ENCODE results near the gene PDZD2.
"Not testable (repeated sequence)": the region's sequence is repeated elsewhere in the genome, so short reads cannot be mapped to it uniquely, and the experiment has no call there.

PDZD2 gene

GRCh38 chr5:32107291-32107690 lies 468.4 kb downstream of the PDZD2 start:
- no peak for DNase-seq (ENCODE audit: low spot score)

GRCh38 chr5:32108167-32108566 lies 469.2 kb downstream of the PDZD2 start:
- no peak for DNase-seq (ENCODE audit: low spot score)

- no peak for DNase-seq (ENCODE audit: low spot score)
Observed at GRCh38 chr5:32109236-32109635, 470.3 kb downstream of the PDZD2 start.

- DNase-seq (ENCODE audit: low spot score), result no peak
Observed at GRCh38 chr5:32110111-32110696, 471.3 kb downstream of the PDZD2 start.

- no peak for DNase-seq (ENCODE audit: low spot score)
Observed at GRCh38 chr5:32115985-32116384, 477.1 kb downstream of the PDZD2 start.

- no peak for DNase-seq (ENCODE audit: low spot score)
Observed at GRCh38 chr5:32116574-32117313, 477.8 kb downstream of the PDZD2 start.

- DNase-seq (ENCODE audit: low spot score), result not testable (repeated sequence)
Observed at GRCh38 chr5:32118922-32119321, 480.0 kb downstream of the PDZD2 start.

- DNase-seq (ENCODE audit: low spot score), result no peak
Observed at GRCh38 chr5:32123058-32123805, 484.3 kb downstream of the PDZD2 start.

GRCh38 chr5:32123889-32124676 lies 485.2 kb downstream of the PDZD2 start:
- no peak for DNase-seq (ENCODE audit: low spot score)

- DNase-seq (ENCODE audit: low spot score), result no peak
Observed at GRCh38 chr5:32126691-32127090, 487.8 kb downstream of the PDZD2 start.

- DNase-seq (ENCODE audit: low spot score), result no peak
Observed at GRCh38 chr5:32127711-32128110, 488.8 kb downstream of the PDZD2 start.

- no peak for DNase-seq (ENCODE audit: low spot score)
Observed at GRCh38 chr5:32129074-32129598, 490.2 kb downstream of the PDZD2 start.

GRCh38 chr5:32130865-32131264 lies 491.9 kb downstream of the PDZD2 start:
- no peak for DNase-seq (ENCODE audit: low spot score)

- DNase-seq (ENCODE audit: low spot score), result no peak
Observed at GRCh38 chr5:32131604-32132003, 492.7 kb downstream of the PDZD2 start.

- DNase-seq (ENCODE audit: low spot score), result no peak
Observed at GRCh38 chr5:32132757-32133156, 493.8 kb downstream of the PDZD2 start.

- DNase-seq (ENCODE audit: low spot score), result no peak
Observed at GRCh38 chr5:32135086-32135485, 496.2 kb downstream of the PDZD2 start.

GRCh38 chr5:32136342-32136741 lies 497.4 kb downstream of the PDZD2 start:
- no peak for DNase-seq (ENCODE audit: low spot score)

- no peak for DNase-seq (ENCODE audit: low spot score)
Observed at GRCh38 chr5:32138839-32139493, 500.0 kb downstream of the PDZD2 start.

GRCh38 chr5:32143617-32144377 lies 504.9 kb downstream of the PDZD2 start:
- no peak for DNase-seq (ENCODE audit: low spot score)

GRCh38 chr5:32144378-32145207 lies 505.7 kb downstream of the PDZD2 start:
- no peak for DNase-seq (ENCODE audit: low spot score)
